OCI-LY3 (cell line): Measurements from ENCODE around the gene NCKAP5.
"Not testable (repeated sequence)": the region's sequence is repeated elsewhere in the genome, so short reads cannot be mapped to it uniquely, and the experiment has no call there.

Source experiments
- H2AFZ ChIP-seq: fragments of 200-600, 300-600 bp; shearing (Covaris generic); 2 replicates; pipeline ENCODE4 v1.6.0; 2014; ENCODE audit warnings: antibody characterized with exemption, low read depth, low read length
- H3K27ac ChIP-seq: fragments of 200-600, 300-600 bp; sonication (generic); 2 replicates; pipeline ENCODE4 v1.5.1; 2014; ENCODE audit warnings: mild to moderate bottlenecking, low read length, moderate library complexity, mixed read lengths
- H3K27me3 ChIP-seq: fragments of 200-600, 300-600 bp; sonication (generic); 2 replicates; pipeline ENCODE4 v1.6.1; 2014; ENCODE audit warnings: low read depth, low read length, mixed read lengths
- H3K36me3 ChIP-seq: fragments of 200-600, 300-600 bp; sonication (generic); replicated peaks from 2 replicates; pipeline ENCODE3; 2014; ENCODE audit warnings: low read depth, low read length, mixed read lengths
- H3K4me1 ChIP-seq: fragments of 300-600, 200-600 bp; sonication (generic); 2 replicates; pipeline ENCODE4 v1.6.1; 2014; ENCODE audit warnings: low read length, mixed read lengths
- H3K4me2 ChIP-seq: fragments of 200-600, 300-600 bp; sonication (generic); 2 replicates; pipeline ENCODE4 v1.6.1; 2014; ENCODE audit warnings: low read length, mixed read lengths
- H3K4me3 ChIP-seq: fragments of 300-600, 200-600 bp; sonication (generic); 2 replicates; pipeline ENCODE4 v1.5.1; 2014; ENCODE audit warnings: antibody characterized with exemption, mild to moderate bottlenecking, low read length, moderate library complexity
- H3K79me2 ChIP-seq: fragments of 300-600, 200-600 bp; shearing (Covaris generic); 2 replicates; pipeline ENCODE4 v1.6.1; 2014; ENCODE audit warnings: mild to moderate bottlenecking, low read length, mixed read lengths
- H3K9ac ChIP-seq: fragments of 300-600, 200-600 bp; shearing (Covaris generic); 2 replicates; pipeline ENCODE4 v1.6.0; 2014; ENCODE audit warnings: mild to moderate bottlenecking, low read length, moderate library complexity
- H3K9me3 ChIP-seq: fragments of 200-600, 300-600 bp; shearing (Covaris generic); 2 replicates; pipeline ENCODE4 v1.6.1; 2014; ENCODE audit warnings: low read length, mixed read lengths; ENCODE audit not compliant: insufficient read depth
- H4K20me1 ChIP-seq: fragments of 200-600, 300-600 bp; sonication (generic); 2 replicates; pipeline ENCODE4 v1.6.1; 2016; ENCODE audit warnings: low read length, mixed read lengths; ENCODE audit not compliant: insufficient read depth
- EZH2phosphoT487 ChIP-seq: fragments of 200-600 bp; shearing (Covaris generic); IDR thresholded peaks from 2 replicates; pipeline ENCODE4 v1.6.1; 2018; ENCODE audit warnings: antibody characterized with exemption, mixed run types, low read depth
- TF ChIP-seq, protein P1 (sequence below): fragments of 200-600, 300-600 bp; sonication (generic); IDR thresholded peaks from 2 replicates; pipeline ENCODE4 v1.5.1; 2014; ENCODE audit warnings: antibody characterized with exemption, low read length, low read depth

The NCKAP5 gene

DNA sequence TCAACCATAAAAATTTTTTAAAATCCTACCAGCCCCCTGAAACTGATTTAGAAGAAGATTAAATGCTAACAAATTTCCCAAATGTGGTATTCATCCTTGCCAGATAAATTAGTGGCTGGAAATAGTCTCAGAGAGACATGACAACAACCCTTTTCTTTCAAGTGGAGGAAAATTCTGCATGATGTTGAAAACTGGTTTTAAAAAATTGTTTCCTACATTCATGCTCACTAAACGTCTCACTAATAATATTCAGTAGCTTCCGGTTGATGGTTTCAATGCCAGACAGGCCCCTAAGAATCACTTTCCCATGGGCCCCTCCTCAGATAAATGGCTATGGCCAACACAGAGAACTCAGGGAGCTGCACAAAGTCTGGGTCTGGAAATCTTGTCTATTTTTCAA, 43.2 kb downstream of the NCKAP5 start:
- Histone ChIP-seq H3K4me3 (no peak overlapping the region), H3K9ac (no peak overlapping the region), H3K36me3 (no peaks in the 10 kb centered on the region), H3K27me3 (no peaks in the 10 kb centered on the region), H3K4me1 (no peaks in the 10 kb centered on the region), H3K4me2 (no peak overlapping the region), H3K9me3 (no peaks in the 10 kb centered on the region), H3K79me2 (no peaks in the 10 kb centered on the region), H4K20me1 (no peaks in the 10 kb centered on the region), H3K27ac (no peak overlapping the region), H2AFZ (no peak overlapping the region)
- TF ChIP-seq, protein P1, sequence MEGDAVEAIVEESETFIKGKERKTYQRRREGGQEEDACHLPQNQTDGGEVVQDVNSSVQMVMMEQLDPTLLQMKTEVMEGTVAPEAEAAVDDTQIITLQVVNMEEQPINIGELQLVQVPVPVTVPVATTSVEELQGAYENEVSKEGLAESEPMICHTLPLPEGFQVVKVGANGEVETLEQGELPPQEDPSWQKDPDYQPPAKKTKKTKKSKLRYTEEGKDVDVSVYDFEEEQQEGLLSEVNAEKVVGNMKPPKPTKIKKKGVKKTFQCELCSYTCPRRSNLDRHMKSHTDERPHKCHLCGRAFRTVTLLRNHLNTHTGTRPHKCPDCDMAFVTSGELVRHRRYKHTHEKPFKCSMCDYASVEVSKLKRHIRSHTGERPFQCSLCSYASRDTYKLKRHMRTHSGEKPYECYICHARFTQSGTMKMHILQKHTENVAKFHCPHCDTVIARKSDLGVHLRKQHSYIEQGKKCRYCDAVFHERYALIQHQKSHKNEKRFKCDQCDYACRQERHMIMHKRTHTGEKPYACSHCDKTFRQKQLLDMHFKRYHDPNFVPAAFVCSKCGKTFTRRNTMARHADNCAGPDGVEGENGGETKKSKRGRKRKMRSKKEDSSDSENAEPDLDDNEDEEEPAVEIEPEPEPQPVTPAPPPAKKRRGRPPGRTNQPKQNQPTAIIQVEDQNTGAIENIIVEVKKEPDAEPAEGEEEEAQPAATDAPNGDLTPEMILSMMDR = no peak
- TF ChIP-seq EZH2phosphoT487 = no peak

DNA sequence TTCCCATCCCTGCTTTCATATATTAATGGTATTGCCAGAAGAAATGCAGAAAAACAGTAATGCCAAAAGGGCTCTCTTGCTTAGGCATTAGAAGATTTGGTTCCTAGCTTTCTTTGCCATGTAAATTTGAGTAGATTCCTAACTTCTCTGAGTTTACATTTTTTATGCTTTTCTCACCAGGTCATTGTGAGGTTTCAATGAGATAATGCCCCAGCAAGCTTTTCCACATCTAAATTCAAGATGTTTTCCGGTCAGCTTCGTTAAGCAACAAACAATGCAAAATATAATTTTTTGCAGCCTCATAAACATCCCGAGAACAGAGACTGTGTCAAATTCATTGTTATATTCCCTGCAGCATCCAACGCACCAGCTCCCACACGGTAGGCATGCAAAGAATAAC, 44.9 kb downstream of the NCKAP5 start:
- Histone ChIP-seq H3K9me3 (no peaks in the 10 kb centered on the region), H3K36me3 (no peaks in the 10 kb centered on the region), H3K9ac (no peak overlapping the region), H3K27ac (no peak overlapping the region), H3K79me2 (no peaks in the 10 kb centered on the region), H3K4me1 (no peaks in the 10 kb centered on the region), H4K20me1 (no peaks in the 10 kb centered on the region), H3K4me3 (no peak overlapping the region), H2AFZ (no peak overlapping the region), H3K4me2 (no peak overlapping the region), H3K27me3 (no peaks in the 10 kb centered on the region)
- TF ChIP-seq, protein P1 = no peak

DNA sequence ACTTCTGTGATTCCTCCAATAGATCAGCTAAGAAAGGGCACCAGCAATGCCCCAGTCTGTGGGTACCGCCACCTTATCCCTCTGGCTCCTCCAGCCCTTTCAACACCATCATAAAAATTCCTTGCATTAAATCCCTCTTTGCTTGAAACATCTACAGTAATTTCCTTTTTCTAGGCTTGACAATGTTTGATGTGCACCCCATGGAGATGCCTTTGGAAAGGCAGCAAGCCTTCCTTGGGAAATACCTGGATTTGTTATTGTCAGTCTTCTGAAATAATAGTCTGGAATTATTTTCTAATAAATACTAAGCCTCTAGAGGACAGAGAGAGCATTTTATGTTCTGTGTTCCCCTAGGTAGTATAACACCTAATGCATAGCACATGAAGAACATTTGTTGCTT, 46.1 kb downstream of the NCKAP5 start:
- Histone ChIP-seq H2AFZ (no peak overlapping the region), H4K20me1 (no peaks in the 10 kb centered on the region), H3K36me3 (no peaks in the 10 kb centered on the region), H3K27me3 (no peaks in the 10 kb centered on the region), H3K4me3 (no peak overlapping the region), H3K79me2 (no peaks in the 10 kb centered on the region), H3K4me1 (no peaks in the 10 kb centered on the region), H3K9me3 (no peaks in the 10 kb centered on the region), H3K27ac (no peak overlapping the region), H3K4me2 (no peak overlapping the region), H3K9ac (no peak overlapping the region)
- TF ChIP-seq EZH2phosphoT487 = no peak

DNA sequence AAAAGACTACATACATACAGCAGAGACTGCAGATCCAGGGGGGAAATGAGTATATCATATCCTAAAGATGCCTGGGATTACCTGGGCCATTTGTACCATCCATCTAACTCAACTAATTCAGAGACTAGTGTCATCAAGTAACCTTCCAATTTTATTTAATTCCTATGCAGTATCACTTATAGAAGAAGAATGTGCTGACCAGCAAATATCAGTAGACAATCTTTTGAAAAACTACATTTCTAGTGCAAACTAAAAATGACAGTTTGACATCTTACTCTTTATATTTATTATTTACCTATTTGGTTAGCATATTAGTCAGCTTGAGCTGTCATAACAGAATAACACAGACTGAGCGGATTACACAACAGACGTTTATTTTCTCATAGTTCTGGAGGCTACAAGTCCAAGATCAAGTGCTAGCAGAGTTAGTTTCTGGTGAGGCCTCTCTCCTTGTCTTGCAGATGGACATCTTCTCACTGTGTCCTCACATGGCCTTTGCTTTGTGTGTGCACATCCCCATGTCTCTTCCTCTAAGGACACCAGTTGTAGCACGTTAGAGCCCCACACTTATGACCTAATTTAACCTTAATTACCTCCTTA, 47.0 kb downstream of the NCKAP5 start:
- TF ChIP-seq, protein P1 = no peak
- TF ChIP-seq EZH2phosphoT487 = no peak
- no peaks in the 10 kb centered on the region for H3K9me3 ChIP-seq
- no peak overlapping the region for H3K27ac ChIP-seq
- no peaks in the 10 kb centered on the region for H3K36me3 ChIP-seq
- no peak overlapping the region for H3K4me3 ChIP-seq
- H4K20me1 ChIP-seq = no peaks in the 10 kb centered on the region
- H3K79me2 ChIP-seq = no peaks in the 10 kb centered on the region
- no peaks in the 10 kb centered on the region for H3K27me3 ChIP-seq
- no peaks in the 10 kb centered on the region for H3K4me1 ChIP-seq
- no peak overlapping the region for H2AFZ ChIP-seq
- no peak overlapping the region for H3K4me2 ChIP-seq
- H3K9ac ChIP-seq = no peak overlapping the region

DNA sequence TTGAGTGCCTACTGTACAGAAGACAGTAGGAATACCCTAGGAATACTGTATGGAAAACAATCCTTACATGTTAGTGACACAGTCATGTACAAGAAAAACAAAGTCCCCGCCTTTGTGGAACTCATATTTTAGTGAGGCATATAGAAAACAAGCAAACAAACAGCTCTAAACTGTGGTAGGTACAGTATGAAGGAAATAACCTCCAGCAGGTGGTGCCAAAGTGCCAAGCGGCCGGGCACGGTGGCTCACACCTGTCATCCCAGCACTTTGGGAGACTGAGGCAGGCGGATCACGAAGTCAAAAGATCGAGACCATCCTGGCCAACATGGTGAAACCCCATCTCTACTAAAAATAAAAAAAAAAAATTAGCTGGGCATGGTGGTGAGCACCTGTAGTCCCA, 48.6 kb downstream of the NCKAP5 start:
- TF ChIP-seq, protein P1 = peak; percentile 37
- H3K9ac ChIP-seq, H3K4me3 ChIP-seq, H4K20me1 ChIP-seq, H3K36me3 ChIP-seq, H3K27me3 ChIP-seq, H3K9me3 ChIP-seq, H2AFZ ChIP-seq, H3K4me2 ChIP-seq, H3K79me2 ChIP-seq, H3K27ac ChIP-seq, H3K4me1 ChIP-seq: not testable (repeated sequence)
